NCI-H146 treated with DMSO at 0.1 percent for 48 hours (cell line): Measurements from ENCODE around the gene BCL2A1.
"Not testable (repeated sequence)": the region's sequence is repeated elsewhere in the genome, so short reads cannot be mapped to it uniquely, and the experiment has no call there.

Source experiments
- DNase-seq: peaks from one replicate; lab custom pipeline; 2025; ENCODE audit not compliant: unreplicated experiment; lab: John Stamatoyannopoulos, UW

BCL2A1 gene

DNA sequence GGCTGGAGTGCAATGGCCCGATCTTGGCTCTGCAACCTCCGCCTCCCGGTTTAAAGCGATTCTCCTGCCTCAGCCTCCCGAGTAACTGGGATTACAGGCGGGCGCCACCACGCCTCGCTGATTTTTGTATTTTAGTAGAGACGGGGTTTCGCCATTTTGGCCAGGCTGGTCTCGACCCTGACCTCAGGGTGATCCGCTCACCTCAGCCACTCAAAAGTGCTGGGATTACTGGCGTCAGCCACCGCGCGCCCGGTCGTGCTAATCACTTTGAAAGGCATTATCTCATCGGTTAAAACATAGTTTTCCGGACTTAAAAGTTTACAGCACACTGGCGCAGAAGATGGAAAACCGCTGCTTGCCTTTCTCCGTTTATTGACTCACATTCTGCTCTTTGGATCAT lies 46.6 kb downstream of the BCL2A1 start:
- no peak for DNase-seq

DNA sequence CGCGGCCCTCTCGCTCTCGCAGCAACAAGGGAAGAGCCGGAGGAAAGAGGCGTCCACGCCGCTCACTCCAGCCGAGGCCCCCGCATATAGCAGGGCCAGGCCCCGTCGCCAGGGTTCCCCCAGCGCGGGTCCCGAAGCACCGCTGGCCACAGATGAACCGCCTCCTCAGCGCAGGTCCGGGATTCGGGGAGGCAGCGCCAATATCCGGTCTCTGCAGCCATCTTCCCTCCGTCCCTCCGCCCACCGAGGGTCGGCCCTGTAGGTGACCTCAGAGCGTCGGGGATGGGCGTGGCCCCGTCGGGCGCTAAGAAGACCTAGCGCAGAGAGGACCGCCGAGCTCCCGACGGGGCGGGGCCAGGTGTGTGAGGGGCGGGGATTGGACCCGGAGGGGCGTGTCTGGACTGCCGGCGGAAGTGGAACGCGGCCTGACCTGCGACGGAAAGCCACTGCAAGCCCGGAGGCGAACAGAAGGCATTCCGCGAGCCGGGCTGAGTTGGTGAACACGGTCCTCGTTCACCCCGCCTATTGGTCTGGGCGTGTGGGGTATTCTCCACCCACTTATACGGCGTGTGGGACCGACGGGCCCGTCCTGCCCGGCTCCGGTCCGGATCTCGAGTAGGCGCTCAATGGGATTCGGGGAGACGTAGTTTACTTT lies 47.4 kb downstream of the BCL2A1 start:
- DNase-seq = peak; percentile 89

DNA sequence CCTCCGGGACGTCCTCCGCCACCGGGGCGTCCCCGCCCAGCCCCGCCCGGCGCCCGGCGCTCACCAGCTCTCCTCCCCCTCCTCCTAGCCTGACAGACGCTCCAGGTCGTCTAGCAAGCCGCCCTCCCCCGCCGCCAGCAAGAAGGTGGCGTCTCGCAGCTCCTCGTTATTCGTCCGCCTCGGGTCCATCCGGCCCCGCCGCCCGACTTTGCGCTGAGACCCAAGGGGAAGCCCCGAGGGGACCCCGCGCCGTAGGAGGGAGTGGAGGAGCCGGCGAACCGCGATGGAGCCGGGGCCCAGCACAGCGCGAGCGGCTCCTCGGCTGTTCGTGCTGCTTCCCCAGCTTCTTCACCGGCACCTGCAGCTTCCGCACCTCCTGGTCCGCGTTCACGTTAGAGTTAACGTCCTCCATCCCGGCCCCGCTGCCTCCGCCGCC lies 47.9 kb downstream of the BCL2A1 start:
- DNase-seq = peak; percentile 45

DNA sequence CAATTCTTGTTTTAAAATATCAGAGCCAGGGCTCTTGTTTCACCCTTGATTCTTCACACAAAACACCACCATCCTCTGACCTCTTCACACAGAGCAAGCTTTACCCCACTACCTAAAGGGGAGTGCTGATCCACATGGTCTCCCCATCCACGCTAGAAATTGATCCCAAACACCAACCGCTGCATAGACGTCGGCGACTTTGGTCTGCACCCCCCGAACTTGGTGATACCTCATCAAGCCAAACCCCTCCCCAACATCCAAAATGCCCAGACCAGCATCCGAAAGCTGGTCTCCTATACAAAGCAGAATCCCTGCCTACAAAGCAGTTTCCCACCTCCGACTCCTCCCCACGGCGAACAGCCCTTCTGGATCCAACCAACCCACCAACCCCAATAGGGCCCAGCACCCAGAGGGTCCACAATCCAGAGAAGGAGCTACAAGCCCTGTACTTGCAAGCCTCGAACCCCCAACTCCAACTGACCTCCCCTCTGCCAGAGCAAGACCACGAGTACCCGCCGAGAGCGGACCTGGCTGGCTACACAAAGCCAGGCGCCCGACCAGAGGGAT lies 48.4 kb downstream of the BCL2A1 start:
- DNase-seq = peak; percentile 39

DNA sequence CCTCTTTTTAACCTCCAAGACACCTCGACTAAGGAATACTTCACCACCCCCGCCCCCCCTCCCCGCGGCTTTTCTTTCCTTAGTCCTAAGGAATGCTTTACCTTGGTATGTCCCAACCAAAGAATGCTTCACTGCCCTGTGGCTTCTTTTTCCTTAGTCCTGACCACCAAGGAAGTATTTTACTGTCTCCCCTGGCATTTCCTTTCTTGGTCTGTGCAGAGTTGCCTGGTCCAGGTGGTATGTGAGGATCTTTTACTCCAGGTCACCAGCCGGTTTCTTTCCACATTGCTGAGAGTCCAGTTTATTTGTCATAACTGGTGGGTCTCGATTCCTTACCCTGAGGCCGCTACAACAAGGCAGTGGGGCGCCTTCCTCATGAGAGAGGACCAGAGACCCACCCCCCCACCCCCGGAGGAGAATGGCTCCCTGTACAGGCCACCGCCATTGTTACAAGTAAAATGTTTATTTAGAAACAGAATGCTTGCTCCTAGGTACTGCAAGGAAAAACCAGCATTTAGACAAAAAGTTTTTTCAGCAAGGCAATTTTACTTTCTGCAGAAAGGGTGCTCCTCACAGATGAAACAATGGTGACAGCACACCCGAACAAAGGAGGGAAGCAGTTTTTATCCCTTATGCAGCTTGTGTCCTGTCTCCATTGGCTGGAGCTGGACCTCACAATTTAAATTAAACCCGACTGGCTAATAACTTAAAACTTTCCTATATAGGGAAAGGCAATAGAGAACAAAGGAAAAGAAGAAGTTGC lies 51.1 kb downstream of the BCL2A1 start:
- no peak for DNase-seq

DNA sequence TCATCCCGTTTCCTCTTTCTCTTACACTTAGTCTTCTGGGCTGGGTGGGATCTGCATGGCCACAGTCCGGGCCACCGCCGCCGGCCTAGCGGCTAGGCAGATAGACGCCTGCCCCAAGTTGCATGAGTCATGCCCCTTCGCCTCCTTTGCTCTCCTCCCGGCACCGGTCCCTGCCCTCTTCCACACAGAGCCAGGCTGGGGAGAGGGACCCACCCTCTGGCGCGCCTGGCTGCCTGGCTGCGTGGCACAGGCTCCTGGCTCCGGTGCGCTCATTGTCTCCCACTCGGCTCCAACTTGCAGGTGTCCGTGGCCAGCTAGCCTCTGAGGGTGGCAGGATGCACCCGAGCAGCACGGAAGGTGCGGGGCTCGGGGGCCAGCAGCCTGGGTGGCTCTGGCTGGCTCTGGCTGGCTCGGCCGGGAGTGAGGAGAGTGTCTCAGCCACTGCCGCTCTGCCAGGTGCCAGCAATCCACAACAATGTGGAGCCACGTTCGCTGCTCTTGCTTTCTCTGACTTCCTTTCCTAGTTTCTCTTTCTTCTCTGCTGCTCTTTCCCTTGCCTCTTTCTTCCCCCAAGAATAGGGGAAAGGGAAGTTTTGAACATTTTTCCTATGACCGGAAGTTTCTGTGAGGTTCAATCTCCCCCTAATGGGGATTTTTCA lies 51.8 kb downstream of the BCL2A1 start:
- DNase-seq = no peak

DNA sequence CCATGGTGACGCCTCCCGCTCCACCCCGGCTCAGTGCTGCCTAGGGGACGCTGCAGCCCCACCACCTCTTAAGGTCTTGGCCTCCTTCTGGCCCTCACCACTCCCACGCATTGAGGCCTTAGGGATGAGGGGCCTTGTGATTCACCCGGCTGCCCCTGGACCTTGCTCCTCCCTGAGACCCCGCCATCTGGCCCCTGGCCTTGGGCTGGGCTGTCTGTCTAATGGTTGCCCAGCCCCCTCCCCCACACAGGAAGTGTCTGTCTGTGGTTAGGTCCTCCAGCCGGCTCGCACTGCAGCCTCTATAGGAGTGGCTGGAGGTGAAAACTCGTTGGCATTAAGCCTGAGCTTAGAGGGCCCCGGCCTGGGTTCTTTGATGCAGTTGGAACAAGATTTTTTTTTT lies 52.7 kb downstream of the BCL2A1 start:
- DNase-seq = no peak

DNA sequence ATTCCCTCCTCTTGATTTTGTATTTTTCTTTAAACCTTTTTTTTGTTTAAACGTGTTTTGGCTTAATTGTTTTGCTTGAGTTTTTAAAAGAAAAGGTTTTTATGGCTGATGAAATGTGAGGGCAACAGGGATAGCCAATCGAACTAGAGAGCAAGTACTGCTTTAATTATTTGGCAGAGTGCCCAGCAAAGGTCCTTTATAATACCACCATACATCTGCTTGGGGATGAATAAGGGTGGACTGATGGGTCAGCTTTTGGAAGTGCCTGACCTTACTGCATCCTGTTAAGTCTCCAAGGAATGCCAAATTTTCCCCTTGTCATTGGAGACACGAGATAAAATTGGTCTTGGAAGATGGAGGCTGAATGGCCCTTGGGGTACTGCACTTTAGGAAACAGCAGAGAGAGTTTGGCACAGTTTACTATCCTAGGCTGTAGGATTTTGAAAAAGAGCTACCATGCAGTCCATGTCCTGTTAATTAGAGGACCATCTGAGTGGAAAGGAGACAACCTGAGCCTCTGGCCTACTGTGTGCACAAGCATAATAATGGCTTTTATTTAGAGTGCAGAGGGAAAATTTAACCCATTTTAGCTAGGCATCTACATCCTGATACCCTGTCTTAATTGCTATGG lies 54.4 kb downstream of the BCL2A1 start:
- DNase-seq = no peak

DNA sequence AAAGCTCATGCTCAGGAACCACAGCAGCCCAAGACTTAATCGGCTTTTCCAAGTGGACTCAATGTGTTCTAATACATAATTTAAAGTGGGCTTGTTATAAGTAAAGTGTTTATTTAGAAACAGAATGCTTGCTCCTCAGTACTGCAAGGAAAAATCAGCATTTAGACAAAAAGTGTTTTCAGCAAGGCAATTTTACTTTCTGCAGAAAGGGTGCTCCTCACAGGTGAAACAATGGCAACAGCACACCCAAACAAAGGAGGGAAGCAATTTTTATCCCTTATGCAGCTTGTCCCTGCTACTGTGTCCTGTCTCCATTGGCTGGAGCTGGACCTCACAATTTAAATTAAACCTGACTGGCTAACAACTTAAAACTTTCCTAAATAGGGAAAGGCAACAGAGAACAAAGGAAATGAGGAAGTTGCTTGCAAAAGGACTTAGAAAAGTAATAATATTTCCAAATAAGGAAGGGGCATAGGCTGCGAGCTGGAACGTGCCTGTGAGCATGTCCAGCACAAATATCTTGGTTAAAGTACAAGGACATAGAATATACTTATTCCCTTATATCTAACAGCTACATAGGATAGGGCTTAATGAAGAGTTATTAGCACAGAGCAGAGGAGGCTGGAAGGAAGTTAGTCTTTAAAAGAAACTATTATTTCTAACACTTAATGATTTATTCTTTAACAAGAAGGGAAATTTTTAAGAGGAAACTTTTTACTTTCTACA lies 55.1 kb downstream of the BCL2A1 start:
- not testable (repeated sequence) for DNase-seq

DNA sequence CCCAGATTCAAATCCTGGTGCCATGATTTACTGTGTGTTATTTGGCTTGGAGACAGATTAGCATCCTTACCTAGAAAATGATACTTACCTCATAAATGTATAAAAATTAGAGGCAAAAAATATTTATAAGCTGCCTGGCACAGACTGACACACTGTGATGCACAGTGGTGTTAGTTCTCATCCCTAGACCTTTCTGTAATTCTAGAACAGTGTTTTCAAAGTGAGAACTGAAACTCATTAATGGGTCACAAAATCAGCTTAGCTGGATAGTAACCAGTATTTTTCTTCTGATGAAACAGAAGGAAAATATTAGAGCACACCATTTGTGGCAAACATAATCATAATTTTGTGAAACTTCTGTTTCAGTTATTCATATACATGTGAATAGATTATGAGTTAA lies 56.3 kb downstream of the BCL2A1 start:
- DNase-seq = no peak
